Heart left ventricle (tissue), 16 donors: ENCODE results near the gene VIT. TPM values are rescaled to one million over a fixed set of nuclear protein-coding genes. Genes with fewer than 3 reads are reported as not detected.

Experiments used
- ATAC-seq, 4 donors: fragments of 200-7000 bp; cut with Tn5 transposase; one replicate each; pipeline ENCODE4 v1.9.1; 2020 to 2022; ENCODE audit warnings: moderate library complexity in 4 of 4, mild to moderate bottlenecking in 3 of 4, moderate number of reproducible peaks in 1 of 4
- DNase-seq, 5 donors: peaks; one replicate each; pipeline ENCODE4 v3.0.0-alpha.2; 2020
- H3K27ac ChIP-seq, 12 donors: fragments of 200-600 bp; sonication (generic) in 4 of 12; one replicate each; pipeline versions ENCODE4 v1.5.0 to v1.8.0; 2016 to 2022; ENCODE audit warnings: mild to moderate bottlenecking in 2 of 12
- H3K27me3 ChIP-seq, 9 donors: fragments of 200-600 bp; sonication (generic) in 2 of 9; one replicate each; pipeline versions ENCODE4 v1.5.1 to v1.8.0; 2016 to 2022; ENCODE audit warnings: mild to moderate bottlenecking in 3 of 9
- H3K36me3 ChIP-seq, 9 donors: fragments of 200-600 bp; sonication (generic) in 2 of 9; one replicate each; pipeline versions ENCODE4 v1.5.0 to v1.8.0; 2018 to 2022; ENCODE audit warnings: mild to moderate bottlenecking in 2 of 9
- H3K4me1 ChIP-seq, 12 donors: fragments of 200-600 bp; sonication (generic) in 4 of 12; one replicate each; pipeline versions ENCODE4 v1.5.0 to v1.8.0; 2016 to 2022; ENCODE audit warnings: mild to moderate bottlenecking in 3 of 12
- H3K4me3 ChIP-seq, 12 donors: fragments of 200-600 bp; sonication (generic) in 4 of 12; one replicate each; pipeline versions ENCODE4 v1.5.0 to v1.8.0; 2017 to 2022; ENCODE audit warnings: mild to moderate bottlenecking in 9 of 12, moderate library complexity in 4 of 12
- H3K9me3 ChIP-seq, 12 donors: fragments of 200-600 bp; sonication (generic) in 4 of 12; one replicate each; pipeline versions ENCODE4 v1.5.0 to v1.8.0; 2016 to 2022; ENCODE audit warnings: mild to moderate bottlenecking in 1 of 12
- CTCF ChIP-seq, 12 donors: fragments of 200-600 bp; sonication (generic) in 4 of 12; IDR thresholded peaks; one replicate each; pipeline versions ENCODE4 v1.5.0 to v1.8.0; 2018 to 2022; ENCODE audit warnings: antibody characterized with exemption in 12 of 12, mild to moderate bottlenecking in 5 of 12
- POLR2A ChIP-seq, 2 donors: fragments of 450-650 bp; IDR thresholded peaks; one replicate each; pipeline ENCODE4 v1.6.1; 2017; ENCODE audit warnings: antibody characterized with exemption in 2 of 2, mild to moderate bottlenecking in 2 of 2, moderate library complexity in 2 of 2
- WGBS, 4 donors: extraction: QIAGEN DNeasy Blood & Tissue Kit in 2 of 4; methylation state at CpG; one replicate each; pipeline versions ENCODE4 v1.1.5 to v1.1.7; 2013 to 2018; 5-methylcytosine and 5-hydroxymethylcytosine counted together
- intact Hi-C, 10 donors: fragments of 100-400 bp; cut with DNase I; formaldehyde crosslinking; loops; one replicate each; pipeline versions ENCODE4 v1.11.1 to v1.14.2; 2022
- polyA plus RNA-seq, 2 donors: library from polyadenylated mRNA; stranded (reverse); fragments of 200-250 nt; gene quantifications; one replicate each; pipeline ENCODE4 v1.2.3, GENCODE V29; 2013
- total RNA-seq, 9 donors: library from RNA; depleted of rRNA in 2 of 9; stranded (reverse); fragments of >200 nt in 2 of 9; fragmentation: NEBNext Ultra II Directional in 3 of 9; extraction: Animal tissue kit (Norgen Biotek cat#: 25700) in 3 of 9; gene quantifications; one replicate each; pipeline versions ENCODE4 v1.1.0 to v1.2.4, GENCODE V29; 2016 to 2023
- donor health status: ischemic (EF 13 %, LVEDD 7.1; RV severe dilation, severe dysfunction).
- donor health status: healthy with polysubstance abuse.
- donor health status: DM: no; HTN: yes; CAD: no.
- donor health status: DM: no; HTN: no; CAD: no.
- donor health status: ischemic (EF 25% LVEDD 6.9; RV normal size, moderate dysfunction).
- donor health status: ischemic (EF 25% LVEDD 5.7; RV mildly dilated, moderate dysfunction).
- donor health status: healthy.
- donor health status: DM: yes; HTN: yes; CAD: no.
- donor health status: ischemic (EF 35%, LVEDD 5.7; RV mildly dilated, moderate dysfunction).
- donor health status: nonischemic (EF 11% LVEDD 7.7; RV severe dilation, severe dysfunction).
- donor health status: DM: yes; HTN: yes; CAD: no.
- donor health status: PGD.
- donor health status: ischemic (EF 29% LVEDD 5.4; RV normal size, mild dysfunction).
- donor health status: nonischemic (EF 23%, LVEDD 6.1; RV moderate dilation, normal function).

VIT gene
- total and polyA plus RNA-seq, 11 donors = 1.0 to 34.9 (median 4.9) TPM

- no peak for TF ChIP-seq CTCF (IDR thresholded peaks at IDR 0.05)
- no peak for TF ChIP-seq POLR2A (IDR thresholded peaks at IDR 0.05)
- no peak for DNase-seq
- ATAC-seq = no peak
- Histone ChIP-seq H3K4me3 (no peak overlapping the region), H3K4me1 (no peaks in the 10 kb centered on the region), H3K27ac (no peak overlapping the region), H3K27me3 (peaks cover 0 to 14% (median 0%) of the 10 kb centered on the region in 9 donors), H3K36me3 (no peaks in the 10 kb centered on the region), H3K9me3 (peaks cover 0 to 8% (median 0%) of the 10 kb centered on the region in 12 donors)
- 67 to 82% (median 78%) methylated on average over 2 of the region's 2 CpGs for WGBS, 4 donors
- intact Hi-C loops = no loop called here
These were observed 47.4 kb downstream of the VIT start for GRCh38 chr2:36743954-36744353.

- no peak for DNase-seq
- TF ChIP-seq CTCF (IDR thresholded peaks at IDR 0.05) (no peak), POLR2A (IDR thresholded peaks at IDR 0.05) (no peak)
- Histone ChIP-seq H3K4me1 (no peaks in the 10 kb centered on the region), H3K9me3 (peaks cover 0 to 8% (median 0%) of the 10 kb centered on the region in 12 donors), H3K27me3 (peaks cover 0 to 9% (median 0%) of the 10 kb centered on the region in 9 donors), H3K36me3 (no peaks in the 10 kb centered on the region), H3K4me3 (no peak overlapping the region), H3K27ac (no peak overlapping the region)
- no peak for ATAC-seq
- WGBS, 4 donors = 88 to 95% (median 95%) methylated on average over 1 of the region's 1 CpG
- intact Hi-C loops = no loop called here
These were observed 51.7 kb downstream of the VIT start for GRCh38 chr2:36748166-36748565.

- Histone ChIP-seq H3K4me1 (no peaks in the 10 kb centered on the region), H3K9me3 (no peaks in the 10 kb centered on the region), H3K36me3 (peaks cover 0 to 4% (median 0%) of the 10 kb centered on the region in 9 donors), H3K27ac (no peak overlapping the region), H3K27me3 (peaks cover 0 to 13% (median 0%) of the 10 kb centered on the region in 9 donors), H3K4me3 (no peak overlapping the region)
- intact Hi-C loops = no loop called here
- WGBS, 4 donors = 71 to 86% (median 84%) methylated on average over 5 of the region's 5 CpGs
- DNase-seq (no peak), ATAC-seq (no peak)
- TF ChIP-seq CTCF (IDR thresholded peaks at IDR 0.05) (no peak), POLR2A (IDR thresholded peaks at IDR 0.05) (no peak)
These were observed 53.6 kb downstream of the VIT start for GRCh38 chr2:36750101-36750500.

- no peak for DNase-seq
- Histone ChIP-seq H3K9me3 (no peaks in the 10 kb centered on the region), H3K4me3 (no peak overlapping the region), H3K4me1 (no peaks in the 10 kb centered on the region), H3K27ac (no peak overlapping the region), H3K36me3 (peaks cover 0 to 6% (median 0%) of the 10 kb centered on the region in 9 donors), H3K27me3 (peaks cover 0 to 6% (median 0%) of the 10 kb centered on the region in 9 donors)
- TF ChIP-seq POLR2A (IDR thresholded peaks at IDR 0.05) = no peak
- TF ChIP-seq CTCF (IDR thresholded peaks at IDR 0.05) = no peak
- no peak for ATAC-seq
- intact Hi-C loops = no loop called here
- WGBS, 4 donors = 36 to 43% (median 39%) methylated on average over 5 of the region's 5 CpGs
These were observed 57.3 kb downstream of the VIT start for GRCh38 chr2:36753706-36754221.
